NCI-H128 (cell line): ENCODE results near the gene CCNB1.
A peak's percentile ranks its signal among the peaks of the same experiment; 100 is the strongest.
"Not testable (repeated sequence)": the region's sequence is repeated elsewhere in the genome, so short reads cannot be mapped to it uniquely, and the experiment has no call there.

Experiments
- DNase-seq: peaks from one replicate; lab custom pipeline; 2025; ENCODE audit not compliant: unreplicated experiment; lab: John Stamatoyannopoulos, UW

Gene CCNB1

DNA sequence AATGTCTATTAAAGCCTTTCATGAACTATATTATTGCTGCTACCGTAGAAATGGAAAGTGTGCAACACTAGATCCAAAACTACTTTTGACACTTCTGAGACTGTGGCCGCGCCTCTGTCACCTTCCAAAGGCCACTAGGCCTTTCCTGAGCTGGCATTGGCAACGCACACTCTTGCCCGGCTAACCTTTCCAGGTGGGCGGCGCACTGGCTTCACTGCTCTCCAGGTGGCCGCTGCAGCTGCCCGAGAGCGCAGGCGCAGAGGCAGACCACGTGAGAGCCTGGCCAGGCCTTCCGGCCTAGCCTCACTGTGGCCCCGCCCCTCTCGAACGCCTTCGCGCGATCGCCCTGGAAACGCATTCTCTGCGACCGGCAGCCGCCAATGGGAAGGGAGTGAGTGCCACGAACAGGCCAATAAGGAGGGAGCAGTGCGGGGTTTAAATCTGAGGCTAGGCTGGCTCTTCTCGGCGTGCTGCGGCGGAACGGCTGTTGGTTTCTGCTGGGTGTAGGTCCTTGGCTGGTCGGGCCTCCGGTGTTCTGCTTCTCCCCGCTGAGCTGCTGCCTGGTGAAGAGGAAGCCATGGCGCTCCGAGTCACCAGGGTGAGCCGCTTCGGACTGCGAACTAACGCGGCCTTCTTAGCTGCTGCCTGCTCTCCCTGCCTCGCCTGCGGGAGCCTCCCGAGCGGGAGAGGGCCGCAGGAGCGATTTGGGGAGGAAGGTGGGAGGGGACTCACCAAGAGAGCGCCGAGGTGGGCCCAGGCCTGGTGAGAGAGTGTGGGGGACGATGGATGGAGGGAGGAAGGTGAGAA lies at the start of gene CCNB1:
Gene CCNB1, plus strand, starts transcription at position 465 of the 807 bp plus-strand sequence. Its CDS starts 113 bp downstream, at position 578.
- DNase-seq, result peak; percentile 88

- no peak for DNase-seq
These were observed 37.5 kb upstream of the CCNB1 start for GRCh38 chr5:69129413-69129812.

GRCh38 chr5:69130241-69130640 lies 36.7 kb upstream of the CCNB1 start:
- no peak for DNase-seq

DNA sequence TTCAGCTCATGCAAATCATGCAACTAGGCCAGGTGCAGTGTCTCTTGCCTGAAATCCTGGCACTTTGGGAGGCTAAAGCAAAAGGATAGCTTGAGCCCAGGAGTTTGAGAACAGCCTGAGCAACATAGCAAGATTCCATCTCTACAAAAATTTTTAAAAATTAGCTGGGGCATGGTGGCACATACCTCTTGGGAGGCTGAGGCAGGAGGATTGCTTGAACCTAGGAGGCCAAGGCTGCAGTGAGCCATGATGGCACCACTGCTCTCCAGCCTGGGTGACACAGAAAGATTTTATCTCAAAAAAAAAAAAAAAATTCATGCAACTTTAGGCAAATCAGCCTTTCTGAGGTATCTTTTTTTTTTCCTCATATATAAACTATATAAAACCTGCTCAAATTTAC lies 35.6 kb upstream of the CCNB1 start:
- no peak for DNase-seq

DNA sequence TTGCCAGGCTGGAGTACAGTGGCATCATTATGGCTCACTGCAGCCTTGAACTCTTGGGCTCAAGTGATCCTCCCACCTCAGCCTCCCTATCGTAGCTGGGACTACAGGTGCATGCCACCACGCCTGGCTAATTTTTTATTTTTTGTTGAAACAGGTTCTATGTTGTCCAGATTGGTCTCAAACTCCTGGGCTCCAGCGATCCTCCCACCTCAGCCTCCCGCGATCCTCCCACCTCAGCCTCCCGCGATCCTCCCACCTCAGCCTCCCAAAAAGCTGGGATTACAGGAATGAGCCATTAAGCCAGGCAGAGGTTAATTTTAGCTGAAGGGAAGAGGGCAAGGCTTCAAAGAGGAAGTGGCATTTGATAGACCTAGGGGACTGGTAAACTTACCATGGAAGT lies 32.8 kb upstream of the CCNB1 start:
- no peak for DNase-seq

- DNase-seq, result no peak
These were observed 30.7 kb upstream of the CCNB1 start for GRCh38 chr5:69136293-69136692.

DNA sequence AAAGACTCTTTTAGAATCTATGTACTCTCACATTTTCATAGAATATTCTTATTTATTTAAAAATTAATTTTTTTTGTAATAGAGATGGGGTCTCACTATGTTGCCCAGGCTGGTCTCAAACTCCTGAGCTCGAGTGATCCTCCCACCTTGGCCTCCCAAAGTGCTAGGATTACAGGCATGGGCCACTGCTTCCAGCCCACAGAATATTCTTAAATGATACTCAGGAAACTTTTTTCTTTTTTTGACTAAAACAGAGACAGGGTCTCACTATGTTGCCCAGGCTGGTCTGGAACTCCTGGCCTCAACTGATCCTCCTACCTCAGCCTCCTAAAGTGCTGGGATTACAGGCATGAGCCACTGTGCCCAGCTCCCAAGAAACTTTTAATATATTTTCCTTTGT lies 29.7 kb upstream of the CCNB1 start:
- DNase-seq, result not testable (repeated sequence)

DNA sequence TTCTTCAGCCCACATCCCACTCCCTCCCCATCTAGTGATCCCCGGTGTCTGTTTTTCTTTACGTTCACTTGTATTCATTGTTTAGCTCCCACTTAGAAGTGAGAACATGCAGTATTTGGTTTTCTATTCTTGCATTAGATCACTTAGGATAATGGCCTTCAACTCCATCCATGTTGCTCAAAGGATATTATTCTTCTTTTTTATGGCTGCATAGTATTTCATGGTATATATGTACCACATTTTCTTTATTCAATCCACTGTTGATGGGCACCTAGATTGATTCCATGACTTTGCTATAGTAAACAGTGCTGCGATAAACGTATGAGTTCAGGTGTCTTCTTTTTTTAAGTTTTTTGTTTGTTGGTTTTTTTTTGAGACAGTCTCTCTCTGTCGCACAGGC lies 29.1 kb upstream of the CCNB1 start:
- no peak for DNase-seq

- no peak for DNase-seq
These were observed 28.2 kb upstream of the CCNB1 start for GRCh38 chr5:69138766-69139165.

DNA sequence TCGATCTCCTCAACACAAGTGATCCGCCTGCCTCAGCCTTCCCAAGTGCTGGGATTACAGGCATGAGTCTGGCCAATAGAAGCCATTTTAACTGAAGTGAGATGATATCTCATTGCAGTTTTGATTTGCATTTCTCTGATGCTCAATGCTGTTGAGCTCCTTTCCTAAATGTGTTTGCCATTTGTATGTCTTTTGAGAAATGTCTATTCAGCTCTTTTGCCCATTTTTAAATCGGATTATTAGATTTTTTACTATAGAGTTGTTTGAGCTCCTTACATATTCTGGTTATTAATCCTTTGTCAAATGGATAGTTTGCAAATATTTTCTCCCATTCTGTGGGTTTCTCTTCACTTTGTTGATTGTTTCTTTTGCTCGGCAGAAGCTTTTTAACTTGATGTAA lies 26.7 kb upstream of the CCNB1 start:
- not testable (repeated sequence) for DNase-seq

DNA sequence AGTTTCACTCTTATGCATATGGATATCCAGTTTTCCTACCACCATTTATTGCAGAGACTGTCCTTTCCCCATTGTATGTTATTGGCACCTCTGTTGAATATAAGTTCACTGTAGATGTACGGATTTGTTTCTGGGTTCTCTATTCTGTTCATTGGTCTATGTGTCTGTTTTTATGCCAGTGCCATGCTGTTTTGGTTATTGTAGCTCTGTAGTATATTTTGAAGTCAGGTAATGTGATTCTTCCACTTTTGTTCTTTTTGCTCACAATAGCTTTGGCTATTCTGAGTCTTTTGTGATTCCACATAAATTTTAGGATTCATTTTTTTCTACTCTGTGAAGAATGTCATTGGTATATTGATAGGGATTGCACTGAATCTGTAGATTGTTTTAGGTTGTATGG lies 26.1 kb upstream of the CCNB1 start:
- no peak for DNase-seq

- DNase-seq, result not testable (repeated sequence)
These were observed 18.4 kb upstream of the CCNB1 start for GRCh38 chr5:69148576-69148975.

DNA sequence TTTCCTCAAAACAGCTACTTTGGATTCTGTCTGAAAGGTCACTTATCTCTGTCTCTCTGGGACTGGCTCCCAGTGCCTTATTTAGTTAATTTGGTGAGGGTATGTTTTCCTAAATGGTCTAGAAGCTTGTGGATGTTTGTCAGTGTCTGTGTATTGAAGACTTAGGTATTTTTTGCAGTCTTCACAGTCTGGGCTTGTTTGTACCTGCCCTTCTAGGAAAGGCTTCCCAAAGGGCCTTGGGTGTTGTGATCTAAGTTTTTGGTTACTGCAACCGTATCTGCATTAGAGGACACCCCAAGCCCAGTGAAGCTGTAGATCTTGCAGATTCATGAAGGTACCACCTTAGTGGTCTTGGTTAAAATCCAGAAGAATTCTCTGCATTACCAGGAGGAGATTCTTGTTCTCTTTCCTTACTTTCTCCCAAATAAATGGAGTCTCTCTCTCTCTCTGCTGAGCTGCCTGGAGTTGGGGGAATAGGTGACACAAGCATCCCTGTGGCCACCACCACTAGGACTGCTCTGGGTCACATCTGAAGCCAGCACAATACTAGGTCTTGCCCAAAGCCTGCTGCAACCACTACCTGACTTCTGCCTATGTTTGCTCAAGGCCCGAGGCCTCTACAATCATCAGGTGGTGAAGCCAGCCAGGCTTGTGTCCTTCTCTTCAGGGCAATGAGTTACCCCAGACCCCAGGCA lies 17.8 kb upstream of the CCNB1 start:
- DNase-seq, result no peak

GRCh38 chr5:69149676-69150010 lies 17.3 kb upstream of the CCNB1 start:
- no peak for DNase-seq

- DNase-seq, result no peak
These were observed 14.2 kb upstream of the CCNB1 start for GRCh38 chr5:69152731-69153130.

- no peak for DNase-seq
These were observed 10.5 kb upstream of the CCNB1 start for GRCh38 chr5:69156456-69156855.

DNA sequence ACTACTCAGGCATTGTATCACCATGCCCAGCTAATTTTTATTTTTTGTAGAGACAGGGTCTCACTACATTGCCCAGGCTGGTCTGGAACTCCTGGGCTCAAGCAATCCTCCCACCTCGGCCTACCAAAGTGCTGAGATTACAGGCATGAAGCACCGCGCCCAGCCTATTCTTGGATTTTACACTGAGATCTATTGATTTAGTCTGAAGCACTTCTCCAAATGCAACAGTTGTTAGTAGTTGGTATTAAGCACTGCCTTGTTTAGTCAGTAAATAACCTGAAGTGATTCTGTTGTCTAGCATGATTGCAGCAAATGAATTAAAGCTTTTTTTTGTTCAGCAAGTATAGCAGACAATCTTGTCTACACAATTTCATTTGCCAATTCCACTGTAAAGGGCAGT lies 8.9 kb upstream of the CCNB1 start:
- DNase-seq, result no peak

DNA sequence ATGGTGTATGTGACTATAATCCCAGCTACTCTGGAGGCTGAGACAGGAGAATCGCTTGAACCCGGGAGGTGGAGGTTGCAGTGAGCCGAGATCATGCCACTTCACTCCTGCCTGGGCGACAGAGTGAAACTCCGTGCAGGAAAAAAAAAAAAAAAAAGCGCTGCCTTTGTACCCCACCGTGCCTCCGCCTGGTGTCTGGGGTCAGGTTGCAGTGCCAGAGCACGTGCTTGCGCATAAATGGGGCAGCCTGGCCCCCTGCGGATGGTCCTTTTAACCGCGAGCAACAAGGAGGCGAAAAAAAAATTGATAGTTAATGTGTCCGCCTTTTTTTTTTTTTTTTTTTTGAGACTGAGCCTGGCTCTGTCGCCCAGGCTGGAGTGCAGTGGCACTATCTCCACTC lies 6.3 kb upstream of the CCNB1 start:
- DNase-seq, result no peak

- no peak for DNase-seq
These were observed 524 bp downstream of the CCNB1 start for GRCh38 chr5:69167493-69167855.

GRCh38 chr5:69167929-69168328 lies 979 bp downstream of the CCNB1 start:
- DNase-seq, result no peak

GRCh38 chr5:69170495-69170894 lies 3.5 kb downstream of the CCNB1 start:
- no peak for DNase-seq

DNA sequence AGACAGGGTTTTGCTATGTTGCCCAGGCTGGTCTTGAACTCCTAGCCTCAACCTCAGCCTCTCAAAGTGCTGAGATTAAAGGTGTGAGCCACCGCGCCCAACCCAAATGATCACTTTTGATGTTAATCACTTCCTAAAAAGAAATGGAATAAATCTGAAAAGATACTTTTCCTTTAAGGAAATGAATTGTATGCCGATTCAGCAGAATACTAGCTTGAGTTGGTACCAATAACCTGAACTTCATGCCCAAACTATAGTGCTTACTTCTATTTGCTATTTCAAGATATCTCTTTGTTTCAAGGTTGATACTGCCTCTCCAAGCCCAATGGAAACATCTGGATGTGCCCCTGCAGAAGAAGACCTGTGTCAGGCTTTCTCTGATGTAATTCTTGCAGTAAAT lies 4.0 kb downstream of the CCNB1 start:
- no peak for DNase-seq
